ENCODE data around the gene MUSTN1.

DNA sequence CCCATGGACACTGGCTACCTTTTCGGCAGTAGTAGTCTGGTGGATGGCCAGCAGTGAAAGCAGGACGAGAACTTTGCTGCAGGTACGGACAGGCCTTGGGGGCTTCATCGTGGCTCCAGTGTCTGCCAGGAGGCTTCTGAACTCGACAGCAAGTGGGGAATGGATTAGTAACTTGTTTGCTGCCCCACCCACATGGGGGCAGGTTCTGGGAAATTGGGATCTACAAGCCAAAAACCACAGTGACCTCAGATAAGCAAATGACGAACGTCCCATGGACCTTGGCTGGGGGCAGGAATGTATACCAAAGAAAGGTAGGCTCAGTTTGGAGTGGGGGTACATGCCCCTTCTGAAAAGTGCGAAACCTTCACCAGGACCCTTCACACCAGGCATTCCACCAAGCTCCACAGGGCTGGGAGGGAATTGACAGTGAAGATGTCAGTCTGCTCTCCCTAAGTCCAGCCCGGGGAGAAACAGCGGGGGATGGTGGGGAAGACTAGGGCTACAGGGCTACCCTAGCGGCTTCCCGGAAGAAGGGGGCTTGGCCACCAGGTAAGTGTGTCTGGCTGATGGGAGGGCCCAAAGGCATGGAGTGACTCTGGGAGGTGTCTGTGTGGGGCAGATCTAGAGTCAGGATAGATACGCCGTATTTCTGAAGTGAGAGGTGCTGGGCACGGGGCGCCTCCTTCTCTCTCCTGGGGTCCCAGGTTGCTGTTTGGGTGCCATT lies 4.1 kb downstream of the MUSTN1 start, which contains the start of gene ITIH4:
- TF ChIP-seq EZH2phosphoT487 (IDR thresholded peaks at IDR 0.05; ENCODE audit: borderline replicate concordance), result no peak
- TF ChIP-seq, protein P1, sequence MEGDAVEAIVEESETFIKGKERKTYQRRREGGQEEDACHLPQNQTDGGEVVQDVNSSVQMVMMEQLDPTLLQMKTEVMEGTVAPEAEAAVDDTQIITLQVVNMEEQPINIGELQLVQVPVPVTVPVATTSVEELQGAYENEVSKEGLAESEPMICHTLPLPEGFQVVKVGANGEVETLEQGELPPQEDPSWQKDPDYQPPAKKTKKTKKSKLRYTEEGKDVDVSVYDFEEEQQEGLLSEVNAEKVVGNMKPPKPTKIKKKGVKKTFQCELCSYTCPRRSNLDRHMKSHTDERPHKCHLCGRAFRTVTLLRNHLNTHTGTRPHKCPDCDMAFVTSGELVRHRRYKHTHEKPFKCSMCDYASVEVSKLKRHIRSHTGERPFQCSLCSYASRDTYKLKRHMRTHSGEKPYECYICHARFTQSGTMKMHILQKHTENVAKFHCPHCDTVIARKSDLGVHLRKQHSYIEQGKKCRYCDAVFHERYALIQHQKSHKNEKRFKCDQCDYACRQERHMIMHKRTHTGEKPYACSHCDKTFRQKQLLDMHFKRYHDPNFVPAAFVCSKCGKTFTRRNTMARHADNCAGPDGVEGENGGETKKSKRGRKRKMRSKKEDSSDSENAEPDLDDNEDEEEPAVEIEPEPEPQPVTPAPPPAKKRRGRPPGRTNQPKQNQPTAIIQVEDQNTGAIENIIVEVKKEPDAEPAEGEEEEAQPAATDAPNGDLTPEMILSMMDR (conservative IDR thresholded peaks at IDR 0.05; ENCODE audit: low read length), result no peak
